ENCODE results near the gene SMIM12. TPM values are rescaled to one million over a fixed set of nuclear protein-coding genes. Genes with fewer than 3 reads are reported as not detected.

The SMIM12 gene
- total and polyA plus RNA-seq, 8 donors: 21.4 to 53.0 (median 26.3) TPM

DNA sequence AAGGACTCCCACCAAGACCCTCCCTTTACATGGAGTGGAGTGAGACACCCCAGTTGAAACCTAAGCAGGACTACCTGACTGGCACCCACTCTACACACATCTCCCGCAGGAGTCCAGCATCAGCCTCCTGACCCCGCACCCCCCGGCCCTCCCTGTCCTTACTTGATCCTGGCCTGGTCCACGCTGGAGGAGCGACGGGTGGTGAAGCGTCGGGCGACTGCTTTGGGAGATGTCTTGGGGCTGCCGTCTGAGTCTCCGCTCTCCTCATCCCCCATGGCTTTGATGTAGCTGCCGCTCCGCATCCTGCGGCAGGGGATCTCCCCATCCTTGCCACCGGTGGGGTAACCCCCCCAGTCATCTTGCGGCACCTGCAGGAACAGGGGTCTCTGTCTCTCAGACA is 40.4 kb upstream of the SMIM12 start:
- intact Hi-C loops (cut with DNase I): no loop called here
- no peak overlapping the region for H3K27ac ChIP-seq
- H3K4me1 ChIP-seq: no peaks in the 10 kb centered on the region
- no peak for ATAC-seq
- H3K27me3 ChIP-seq: peaks cover 0 to 33% of the 10 kb centered on the region in 2 donors
- H3K4me3 ChIP-seq: no peak overlapping the region
- DNase-seq: no peak
- H3K36me3 ChIP-seq: no peaks in the 10 kb centered on the region
- TF ChIP-seq, protein P1, sequence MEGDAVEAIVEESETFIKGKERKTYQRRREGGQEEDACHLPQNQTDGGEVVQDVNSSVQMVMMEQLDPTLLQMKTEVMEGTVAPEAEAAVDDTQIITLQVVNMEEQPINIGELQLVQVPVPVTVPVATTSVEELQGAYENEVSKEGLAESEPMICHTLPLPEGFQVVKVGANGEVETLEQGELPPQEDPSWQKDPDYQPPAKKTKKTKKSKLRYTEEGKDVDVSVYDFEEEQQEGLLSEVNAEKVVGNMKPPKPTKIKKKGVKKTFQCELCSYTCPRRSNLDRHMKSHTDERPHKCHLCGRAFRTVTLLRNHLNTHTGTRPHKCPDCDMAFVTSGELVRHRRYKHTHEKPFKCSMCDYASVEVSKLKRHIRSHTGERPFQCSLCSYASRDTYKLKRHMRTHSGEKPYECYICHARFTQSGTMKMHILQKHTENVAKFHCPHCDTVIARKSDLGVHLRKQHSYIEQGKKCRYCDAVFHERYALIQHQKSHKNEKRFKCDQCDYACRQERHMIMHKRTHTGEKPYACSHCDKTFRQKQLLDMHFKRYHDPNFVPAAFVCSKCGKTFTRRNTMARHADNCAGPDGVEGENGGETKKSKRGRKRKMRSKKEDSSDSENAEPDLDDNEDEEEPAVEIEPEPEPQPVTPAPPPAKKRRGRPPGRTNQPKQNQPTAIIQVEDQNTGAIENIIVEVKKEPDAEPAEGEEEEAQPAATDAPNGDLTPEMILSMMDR (IDR thresholded peaks at IDR 0.05): no peak
- H3K9me3 ChIP-seq: no peaks in the 10 kb centered on the region

DNA sequence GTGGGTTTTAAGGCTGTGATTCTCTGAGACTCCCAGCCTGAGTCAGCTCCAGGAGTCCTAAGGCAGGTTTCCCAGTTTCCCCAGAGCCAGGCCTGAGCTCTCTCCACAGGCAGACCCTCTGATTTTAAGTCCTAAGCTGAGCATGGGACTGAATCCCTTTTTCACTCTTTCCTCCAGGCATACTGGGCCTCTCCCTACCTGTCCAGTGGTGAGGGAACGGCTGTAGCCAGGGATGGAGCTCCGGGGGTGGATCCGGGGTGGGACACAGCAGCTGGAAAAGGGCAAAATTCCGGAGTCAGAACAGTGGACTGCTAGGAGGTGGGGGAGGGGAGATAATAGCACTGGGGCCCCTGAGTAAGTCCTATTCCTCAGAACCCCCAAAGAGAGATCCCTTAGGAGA is 39.9 kb upstream of the SMIM12 start:
- no peak overlapping the region for H3K4me3 ChIP-seq
- ATAC-seq (no peak), DNase-seq (no peak)
- H3K4me1 ChIP-seq: no peaks in the 10 kb centered on the region
- no peaks in the 10 kb centered on the region for H3K36me3 ChIP-seq
- intact Hi-C loops (cut with DNase I): no loop called here
- peaks cover 0 to 32% of the 10 kb centered on the region in 2 donors for H3K27me3 ChIP-seq
- no peaks in the 10 kb centered on the region for H3K9me3 ChIP-seq
- H3K27ac ChIP-seq: no peak overlapping the region
- TF ChIP-seq, protein P1 (IDR thresholded peaks at IDR 0.05): no peak

DNA sequence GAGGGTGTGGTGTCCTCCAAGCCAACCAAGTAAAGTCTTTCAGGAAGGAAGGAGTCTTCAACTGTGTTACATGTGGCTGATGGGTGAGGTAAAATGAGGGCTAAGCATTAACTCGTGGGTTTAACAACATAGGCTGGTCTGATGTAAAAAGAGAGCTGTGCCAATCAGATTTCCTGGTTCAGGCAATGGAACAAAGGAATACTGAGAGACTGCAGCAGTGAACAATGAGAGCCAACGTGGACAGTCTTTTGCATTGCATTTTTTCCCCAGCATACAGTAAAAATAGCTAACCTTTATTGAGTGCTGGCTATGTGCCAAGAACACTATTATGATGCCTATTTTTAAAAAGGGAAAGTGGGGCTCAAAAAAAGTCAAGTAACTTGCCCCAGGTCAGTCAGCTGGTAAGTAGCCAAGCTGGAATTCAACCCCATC is 38.8 kb upstream of the SMIM12 start:
- Histone ChIP-seq H3K36me3 (no peaks in the 10 kb centered on the region), H3K4me1 (no peaks in the 10 kb centered on the region), H3K27me3 (peaks cover 0 to 26% of the 10 kb centered on the region in 2 donors), H3K27ac (no peak overlapping the region), H3K9me3 (peaks cover 0 to 5% of the 10 kb centered on the region in 2 donors), H3K4me3 (no peak overlapping the region)
- DNase-seq: no peak
- TF ChIP-seq, protein P1 (IDR thresholded peaks at IDR 0.05): no peak
- ATAC-seq: no peak
- intact Hi-C loops (cut with DNase I): no loop called here

DNA sequence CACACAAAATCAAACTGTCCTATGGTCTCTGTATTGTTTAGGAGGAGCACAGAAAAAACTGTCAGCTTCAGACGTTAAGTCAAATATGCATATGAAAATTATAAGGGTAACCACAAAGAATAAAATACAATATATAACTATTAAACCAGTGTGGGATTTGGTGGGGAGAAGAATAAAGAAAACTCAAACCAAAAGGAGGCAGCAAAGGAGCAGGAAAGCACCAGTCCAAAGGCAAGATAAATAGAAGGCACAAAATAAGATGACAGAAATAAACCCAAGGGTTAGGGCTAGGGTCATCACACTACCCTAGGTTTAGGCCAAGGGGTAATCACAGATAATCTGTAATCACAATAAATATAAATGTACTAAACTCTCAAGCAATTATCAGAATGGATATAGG is 37.1 kb upstream of the SMIM12 start:
- Histone ChIP-seq H3K36me3 (no peaks in the 10 kb centered on the region), H3K27me3 (peaks cover 0 to 20% of the 10 kb centered on the region in 2 donors), H3K9me3 (peaks cover 0 to 20% of the 10 kb centered on the region in 2 donors), H3K27ac (no peak overlapping the region), H3K4me3 (no peak overlapping the region), H3K4me1 (no peaks in the 10 kb centered on the region)
- intact Hi-C loops (cut with DNase I): no loop called here
- DNase-seq: no peak
- TF ChIP-seq, protein P1 (IDR thresholded peaks at IDR 0.05): no peak
- ATAC-seq: no peak

DNA sequence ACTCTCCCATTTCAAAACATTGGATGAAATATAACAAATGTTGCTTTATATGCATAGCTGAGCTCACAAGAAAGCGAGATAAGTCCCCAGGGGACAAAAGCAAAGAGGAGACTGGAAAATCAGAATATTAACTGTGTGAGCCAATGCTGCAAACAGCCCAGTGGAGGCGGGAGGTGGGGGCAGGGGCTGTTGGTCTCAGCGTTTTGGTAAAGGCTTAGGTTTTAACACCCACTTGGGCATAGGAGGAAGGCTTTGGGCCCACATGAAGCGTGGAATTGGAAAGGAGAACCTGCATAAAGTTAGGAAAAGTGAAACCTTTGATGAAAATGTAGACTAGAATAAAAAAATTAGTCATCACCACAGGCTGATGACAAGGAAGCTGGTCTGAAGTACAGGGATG is 30.2 kb upstream of the SMIM12 start:
- no peak overlapping the region for H3K4me3 ChIP-seq
- no peak overlapping the region for H3K27ac ChIP-seq
- TF ChIP-seq, protein P1 (IDR thresholded peaks at IDR 0.05): no peak
- ATAC-seq: no peak
- H3K36me3 ChIP-seq: no peaks in the 10 kb centered on the region
- DNase-seq: no peak
- H3K4me1 ChIP-seq: peaks cover 0 to 14% of the 10 kb centered on the region in 2 donors
- peaks cover 0 to 23% of the 10 kb centered on the region in 2 donors for H3K9me3 ChIP-seq
- peaks cover 19 to 64% of the 10 kb centered on the region in 2 donors for H3K27me3 ChIP-seq
- intact Hi-C loops (cut with DNase I): no loop called here
